Nucleus accumbens (tissue), 56 donors: ENCODE data around the gene CRADD.

Source experiments
- DNase-seq, 56 donors: peaks; one replicate each; lab custom pipeline; 2025; lab: John Stamatoyannopoulos, UW

Gene CRADD

DNA sequence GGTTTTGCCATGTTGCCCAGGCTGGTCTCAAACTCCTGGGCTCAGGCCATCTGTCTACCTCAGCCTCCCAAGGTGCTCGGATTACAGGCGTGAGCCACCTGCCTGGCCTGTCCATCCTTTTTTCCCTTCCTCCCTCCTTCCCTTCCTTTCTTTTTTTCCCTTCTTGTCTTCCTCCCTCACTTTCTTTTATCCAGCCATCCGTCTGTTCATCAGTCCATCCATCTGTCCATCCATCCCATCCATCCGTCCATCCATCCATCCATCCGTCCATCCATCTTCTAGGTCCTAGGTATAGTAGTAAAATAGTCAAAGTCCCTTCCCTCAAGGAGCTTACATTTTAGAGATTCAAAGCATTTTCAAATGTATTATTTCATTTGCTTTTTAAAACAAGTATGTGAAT, 56.8 kb downstream of the CRADD start:
- DNase-seq = no peak

DNA sequence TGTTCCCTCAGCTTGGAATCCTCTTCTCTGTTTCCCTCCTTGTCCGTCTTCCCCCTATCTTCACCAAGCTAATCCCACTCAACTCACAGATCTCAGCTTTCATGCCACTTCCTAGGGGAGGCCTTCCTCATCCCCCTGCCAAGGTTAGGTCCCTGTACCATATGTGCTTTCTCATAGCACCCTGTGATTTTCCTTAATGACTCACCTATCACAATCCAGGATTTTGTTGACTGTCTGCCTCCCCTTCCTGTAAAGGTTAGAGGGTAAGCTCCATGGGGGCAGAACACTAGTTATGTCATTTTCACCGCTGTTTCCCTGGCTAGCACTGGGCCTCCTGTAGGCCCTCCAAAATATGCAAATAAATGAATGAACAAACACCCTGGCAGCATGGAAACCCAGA, 57.6 kb downstream of the CRADD start:
- no peak for DNase-seq

DNA sequence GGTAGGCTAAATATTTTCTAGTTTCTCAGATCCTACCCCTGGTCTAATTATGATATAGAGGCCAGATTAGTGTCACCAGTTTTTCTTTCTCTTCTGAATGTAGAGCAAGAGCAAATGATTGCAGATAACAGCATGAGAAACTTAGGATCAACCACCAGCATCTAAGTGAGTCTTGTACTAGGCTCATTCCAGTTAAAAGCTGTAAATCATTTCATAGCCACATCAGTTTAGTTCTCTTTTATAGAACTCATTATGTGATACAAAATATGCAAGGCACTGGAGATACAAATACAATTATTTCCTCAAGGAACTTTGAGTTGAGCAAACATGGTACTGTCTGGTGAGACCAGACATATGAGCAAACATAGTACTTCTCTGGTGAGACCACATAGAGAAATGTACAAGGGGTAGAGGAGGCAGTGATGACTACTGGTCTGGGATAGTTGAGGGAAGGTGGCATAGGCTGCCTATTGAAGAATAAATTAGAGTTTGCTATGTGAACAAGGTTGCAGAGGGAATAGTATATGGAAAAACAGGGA, 59.5 kb downstream of the CRADD start:
- DNase-seq = no peak

DNA sequence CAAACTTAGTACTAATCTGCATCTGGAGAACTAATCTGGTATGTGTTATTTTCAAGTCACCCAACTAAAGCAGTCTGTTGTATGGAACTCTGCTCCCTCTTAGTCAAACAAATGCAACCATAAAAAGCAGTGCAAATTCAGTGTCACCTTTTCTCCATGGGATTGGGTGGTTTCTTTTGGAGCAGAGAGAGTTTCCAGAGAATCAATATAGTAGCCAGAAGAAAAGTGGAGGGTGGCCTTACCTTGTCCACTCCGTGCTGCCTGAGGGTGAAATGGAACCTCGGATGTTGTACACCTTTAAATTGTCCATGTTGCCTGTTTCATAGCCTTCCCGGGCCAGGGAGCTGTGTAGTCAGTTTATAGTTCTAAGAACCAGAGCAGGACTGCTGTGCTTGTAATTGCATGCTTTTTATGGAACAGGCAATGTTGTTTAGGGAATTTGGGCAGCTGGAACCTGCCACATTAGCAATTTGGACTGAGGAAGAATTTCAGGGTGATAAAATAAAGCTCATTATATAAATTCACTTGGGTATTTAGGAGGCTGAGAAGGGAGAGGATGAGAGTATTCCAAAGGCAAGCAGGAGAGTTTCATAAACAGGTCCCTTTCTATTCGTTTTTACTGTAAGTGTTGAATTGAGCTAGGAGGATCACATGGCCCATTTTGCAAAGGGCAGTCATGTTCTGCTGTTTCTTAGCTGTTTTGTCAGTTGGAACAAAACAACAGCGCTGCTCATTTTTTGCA, 60.5 kb downstream of the CRADD start:
- DNase-seq = no peak

- DNase-seq = no peak
Measured at GRCh38 chr12:93738199-93739058, 61.3 kb downstream of the CRADD start.

DNA sequence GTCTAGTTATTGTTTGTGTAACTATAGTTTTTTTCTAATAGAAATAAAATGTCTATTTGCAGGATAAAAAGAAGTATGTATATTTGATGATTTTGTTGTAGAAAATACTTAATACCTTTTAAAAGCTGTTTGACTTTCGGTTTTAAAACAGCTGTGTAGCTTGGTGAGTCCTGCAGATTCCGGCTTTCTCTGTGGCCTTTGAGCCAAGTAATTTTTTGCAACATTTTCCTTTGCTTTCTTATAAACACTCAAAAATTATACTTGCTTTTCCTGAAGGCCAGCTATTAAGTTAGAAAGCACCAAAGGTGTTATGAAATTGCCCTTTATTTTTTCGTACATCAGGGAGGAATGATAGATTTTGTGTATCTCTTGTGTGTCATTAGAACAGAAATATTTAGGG, 63.6 kb downstream of the CRADD start:
- DNase-seq = no peak

- peak in 8 of 56 donors; percentile 23 to 61 (median 35) for DNase-seq
Measured at GRCh38 chr12:93741659-93742109, 64.5 kb downstream of the CRADD start.

DNA sequence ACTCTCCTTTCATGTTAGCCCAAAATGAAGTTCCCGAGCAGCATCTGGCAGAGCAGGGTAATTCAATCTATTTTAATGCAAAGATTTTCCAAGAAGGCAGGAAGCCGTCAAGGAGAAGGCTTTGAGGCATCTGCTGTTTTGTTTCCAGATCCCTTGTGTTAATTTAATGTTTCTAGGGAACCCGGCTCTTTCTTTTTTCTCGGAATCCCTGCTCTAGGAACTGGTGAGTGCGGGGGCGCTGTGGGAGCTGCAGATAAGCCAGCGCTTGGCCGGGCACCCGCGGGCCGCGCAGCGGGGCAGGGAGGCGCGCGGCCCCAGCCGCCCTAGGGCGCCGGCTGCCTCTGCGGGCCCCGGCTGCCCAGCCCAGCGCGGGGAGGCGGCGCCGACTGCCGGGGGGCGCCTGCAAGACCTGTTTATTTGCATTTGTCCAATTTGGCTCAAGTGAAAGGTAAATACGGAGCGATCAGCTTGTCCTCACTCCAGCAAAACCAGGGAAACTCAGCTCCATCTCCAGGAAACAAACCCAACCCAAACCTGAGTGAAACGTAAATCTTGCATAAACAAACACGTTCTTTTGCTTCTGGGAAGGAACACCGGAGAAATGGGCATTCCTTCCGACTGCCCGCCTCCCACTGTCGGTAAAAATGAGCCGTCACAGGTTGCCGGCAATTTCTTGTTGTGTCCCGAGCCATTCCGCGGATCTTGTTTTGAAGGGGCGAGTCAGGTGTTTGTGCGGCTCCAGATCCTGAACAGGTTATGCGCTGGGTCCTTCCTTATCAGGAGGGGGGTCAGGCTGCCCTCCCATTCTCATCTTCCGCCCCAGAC, 65.1 kb downstream of the CRADD start:
- DNase-seq = peak in 49 of 56 donors; percentile 9 to 82 (median 49)

DNA sequence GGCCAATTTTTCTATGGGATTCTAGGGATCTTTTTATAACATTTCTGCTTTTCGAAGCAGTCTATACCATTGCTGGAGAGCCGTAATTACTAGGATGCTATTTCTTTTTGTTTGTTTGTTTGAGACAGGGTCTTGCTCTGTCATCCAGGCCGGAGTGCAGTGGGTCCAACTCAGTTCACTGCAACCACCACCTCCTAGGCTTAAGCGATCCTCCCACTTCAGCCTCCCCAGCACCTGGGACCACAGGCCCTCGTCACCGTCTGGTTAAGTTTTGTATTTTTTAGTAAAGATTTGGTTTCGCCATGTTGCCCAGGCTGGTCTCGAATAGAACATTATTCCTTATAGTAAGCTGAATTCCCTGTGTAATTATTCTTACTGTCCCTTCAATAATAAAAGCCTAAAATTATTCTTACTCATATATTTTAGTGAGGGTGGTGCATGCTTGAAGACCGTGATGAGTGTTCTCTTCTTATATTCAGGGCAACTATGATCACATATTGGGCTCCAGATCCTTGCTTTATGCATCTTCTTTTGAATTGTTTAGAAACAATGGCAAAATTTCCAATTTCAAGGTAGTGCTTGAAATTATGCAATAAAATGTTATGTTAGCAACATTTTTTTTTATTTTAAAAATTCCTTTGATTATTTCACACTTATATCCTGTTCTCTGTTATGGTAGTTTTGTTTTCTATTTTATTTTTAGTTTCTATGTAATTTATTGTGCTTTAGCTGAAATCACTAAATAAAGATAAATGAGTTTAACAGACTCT, 66.2 kb downstream of the CRADD start:
- no peak for DNase-seq

DNA sequence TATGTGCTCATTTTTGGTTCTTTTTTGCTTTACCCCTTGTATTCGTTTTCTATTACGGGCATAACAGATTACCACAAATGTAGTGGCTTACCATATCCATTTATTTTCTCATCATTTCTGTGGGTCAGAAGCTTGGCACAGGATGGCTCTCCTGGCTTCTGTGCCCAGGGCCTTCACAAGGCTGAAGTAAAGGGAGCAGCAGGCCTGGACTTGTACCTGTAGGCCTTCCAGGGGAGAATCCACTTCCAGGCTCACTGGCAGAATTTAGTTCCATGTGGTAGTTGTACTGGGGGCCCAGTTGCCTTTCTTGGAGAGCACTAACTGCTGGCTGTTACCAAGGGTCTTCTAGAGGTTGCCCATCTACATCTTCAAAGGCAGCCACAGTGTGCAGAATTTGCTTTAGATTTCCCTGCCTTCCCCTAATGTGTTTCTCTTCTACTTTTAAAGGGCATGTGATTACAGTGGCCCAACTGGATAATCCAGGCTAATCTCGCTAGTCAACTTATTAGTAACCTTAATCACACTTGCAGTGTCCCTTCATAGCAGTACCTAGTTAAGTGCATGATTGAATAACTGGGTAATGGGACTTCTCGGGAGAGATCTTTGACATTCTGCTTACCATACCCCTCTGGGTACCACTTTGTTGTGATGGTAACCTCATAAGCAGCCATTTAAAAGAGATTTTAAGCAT, 67.0 kb downstream of the CRADD start:
- no peak for DNase-seq

DNA sequence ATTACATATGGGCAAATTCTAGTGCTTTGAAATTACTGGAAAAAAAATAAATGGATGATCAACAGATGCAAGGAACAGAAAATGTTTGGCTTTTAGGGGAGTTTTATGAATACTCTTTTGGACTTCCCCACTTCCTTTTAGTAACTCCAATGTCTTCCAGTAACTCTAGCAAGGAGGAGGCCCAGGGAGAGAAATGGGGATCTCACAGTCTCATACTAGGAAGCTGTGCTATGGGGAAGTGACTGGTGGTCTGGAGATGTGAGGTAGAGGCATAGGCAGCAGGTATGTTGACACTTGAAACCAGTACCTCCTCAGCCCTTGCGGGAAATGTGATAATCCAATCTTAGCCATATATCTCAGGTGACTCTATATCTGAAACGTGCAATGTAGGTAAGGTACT, 68.1 kb downstream of the CRADD start:
- no peak for DNase-seq

GRCh38 chr12:93746572-93747168, 69.5 kb downstream of the CRADD start:
- DNase-seq = no peak

GRCh38 chr12:93748672-93749383, 71.7 kb downstream of the CRADD start:
- DNase-seq = no peak

DNA sequence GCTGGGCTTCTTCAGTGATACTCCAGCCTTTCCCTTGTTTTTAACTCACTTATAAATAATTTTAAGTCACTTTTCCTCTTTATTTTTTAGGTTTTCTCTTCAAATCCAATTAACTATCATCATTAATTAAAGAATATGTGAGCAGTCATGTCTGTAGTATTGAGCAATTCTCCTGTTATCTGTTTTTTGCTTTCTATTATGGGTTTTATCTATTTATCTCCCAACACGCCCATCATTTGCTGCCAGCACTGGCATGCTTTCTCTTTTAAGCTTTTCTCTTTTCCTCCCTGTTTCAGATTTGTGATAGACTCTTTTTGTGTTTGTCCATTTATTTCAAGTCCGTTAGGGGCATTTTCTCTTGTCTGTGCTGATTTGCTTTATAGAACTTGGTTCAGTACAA, 72.3 kb downstream of the CRADD start:
- no peak for DNase-seq

- no peak for DNase-seq
Measured at GRCh38 chr12:93750056-93750455, 72.9 kb downstream of the CRADD start.

DNA sequence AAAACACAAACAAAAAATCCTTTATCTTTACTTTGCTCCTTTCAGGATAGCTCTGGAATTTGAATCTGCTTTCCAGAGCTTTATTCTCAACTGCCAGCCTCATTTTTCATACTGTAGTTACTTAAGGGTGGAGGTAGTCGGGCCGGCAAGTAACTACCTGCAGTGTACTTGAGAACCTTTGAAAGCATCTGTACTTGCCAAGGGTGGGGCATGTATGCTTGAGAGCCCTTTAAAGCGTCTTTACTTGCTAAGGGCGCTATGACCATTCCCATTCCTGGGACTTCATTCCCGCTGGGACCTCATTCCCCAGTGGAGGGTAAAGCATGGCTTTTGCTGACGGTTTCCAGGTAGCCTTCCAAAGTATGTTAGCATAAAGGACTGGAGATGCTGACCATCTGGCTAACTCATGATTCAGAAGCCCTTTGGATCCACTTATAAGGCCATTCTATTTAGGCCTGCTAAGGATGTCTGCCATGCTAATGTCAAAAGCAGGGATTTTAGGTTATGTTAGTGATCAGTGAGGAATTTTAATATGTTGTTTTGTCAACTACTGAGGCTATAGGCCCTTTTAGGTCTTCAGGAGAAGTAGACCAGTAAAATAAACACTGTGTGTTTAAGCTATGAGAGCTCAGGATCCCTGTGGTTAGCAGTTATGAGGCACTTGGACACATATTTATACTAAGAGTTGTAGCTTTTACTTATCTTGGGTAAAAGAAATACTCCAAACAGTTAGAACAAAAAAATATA, 74.9 kb downstream of the CRADD start:
- no peak for DNase-seq

DNA sequence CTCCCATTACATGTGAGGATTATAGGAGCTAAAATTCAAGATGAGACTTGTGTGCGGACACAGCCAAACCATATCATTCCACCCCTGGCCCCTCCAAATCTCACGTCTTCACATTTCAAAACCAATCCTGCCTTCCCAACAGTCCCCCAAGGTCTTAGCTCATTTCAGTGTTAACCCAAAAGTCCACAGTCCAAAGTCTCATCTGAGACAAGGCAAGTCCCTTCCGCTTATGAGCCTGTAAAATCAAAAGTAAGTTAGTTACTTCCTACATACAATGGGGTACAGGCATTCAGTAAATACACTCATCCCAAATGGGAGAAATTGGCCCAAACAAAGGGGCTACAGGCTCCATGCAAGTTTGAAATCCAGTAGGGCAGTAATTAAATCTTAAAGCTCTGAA, 76.1 kb downstream of the CRADD start:
- no peak for DNase-seq
